Activated naive CD4-positive, alpha-beta T cell treated with Interleukin-2 at 50 U/mL for 16 hours (primary cell): Measurements from ENCODE around the gene ZNF84.
A peak's percentile ranks its signal among the peaks of the same experiment; 100 is the strongest.

Experiments used
- DNase-seq: peaks from one replicate; pipeline ENCODE4 v3.0.0-alpha.2; 2020

ZNF84 gene

DNA sequence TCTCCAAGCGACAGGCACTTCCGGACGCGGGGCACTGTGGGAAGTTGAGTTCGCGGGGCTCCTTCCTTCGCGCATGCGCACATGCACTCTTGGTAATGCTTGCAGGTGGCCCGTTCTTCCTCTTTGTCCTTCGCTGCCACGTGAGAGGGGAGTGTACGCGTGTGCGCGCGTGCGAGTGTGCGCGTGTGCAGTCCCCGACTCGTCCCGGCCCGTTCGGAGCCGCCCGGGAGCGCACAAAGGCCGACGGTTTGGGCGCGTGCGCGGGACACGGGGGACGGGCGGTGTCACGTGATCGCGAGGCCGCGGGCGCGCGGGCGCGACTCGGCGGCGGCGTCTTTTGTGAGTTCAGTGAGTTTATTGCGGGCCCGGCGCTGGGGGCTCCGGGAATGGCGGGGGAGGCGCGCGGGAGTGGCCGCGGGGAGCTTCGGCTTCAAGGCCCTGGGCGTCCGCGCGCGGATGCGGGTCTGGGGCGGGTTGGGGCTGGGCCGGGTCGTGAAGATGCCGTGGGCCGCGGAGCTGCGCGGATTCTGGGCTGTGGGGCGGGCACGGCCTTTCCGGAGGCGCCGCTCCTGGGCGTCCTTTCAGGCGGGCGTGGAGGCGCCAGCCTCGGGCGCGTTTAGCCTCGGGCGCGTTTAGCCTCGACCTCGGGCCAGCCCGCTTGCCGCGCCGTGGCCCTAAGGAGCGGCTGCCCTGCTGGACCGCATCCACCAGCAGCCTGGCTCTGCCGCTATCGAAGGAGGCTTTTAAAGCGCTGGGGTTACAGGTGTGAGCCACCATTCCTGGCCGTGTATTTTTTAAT is at the start of gene ZNF84:
Gene ZNF84, plus strand, starts transcription at position 303 of the 799 bp plus-strand sequence. CDS start 3,959 bp downstream, outside the sequence.
- peak; percentile 98 for DNase-seq

DNA sequence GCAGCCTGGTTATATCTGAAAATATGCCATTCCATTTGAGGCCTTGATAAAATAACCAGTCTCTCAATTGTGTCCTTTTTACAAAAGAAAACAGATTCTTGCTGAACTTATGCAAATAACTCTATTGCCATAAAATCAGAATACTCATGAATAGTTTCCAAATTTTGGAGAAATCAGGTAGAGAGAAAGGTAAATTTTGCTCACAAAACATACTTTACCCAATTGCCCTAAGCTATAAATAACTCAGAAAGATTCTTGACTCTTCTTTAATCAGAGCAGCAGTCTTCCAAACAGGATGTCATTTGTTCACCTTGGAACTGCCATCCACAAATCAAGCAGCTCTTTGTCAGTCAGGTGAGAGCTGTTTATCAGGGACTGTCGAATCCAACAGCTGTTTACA is 38.6 kb upstream of the ZNF84 start:
- DNase-seq, result no peak

DNA sequence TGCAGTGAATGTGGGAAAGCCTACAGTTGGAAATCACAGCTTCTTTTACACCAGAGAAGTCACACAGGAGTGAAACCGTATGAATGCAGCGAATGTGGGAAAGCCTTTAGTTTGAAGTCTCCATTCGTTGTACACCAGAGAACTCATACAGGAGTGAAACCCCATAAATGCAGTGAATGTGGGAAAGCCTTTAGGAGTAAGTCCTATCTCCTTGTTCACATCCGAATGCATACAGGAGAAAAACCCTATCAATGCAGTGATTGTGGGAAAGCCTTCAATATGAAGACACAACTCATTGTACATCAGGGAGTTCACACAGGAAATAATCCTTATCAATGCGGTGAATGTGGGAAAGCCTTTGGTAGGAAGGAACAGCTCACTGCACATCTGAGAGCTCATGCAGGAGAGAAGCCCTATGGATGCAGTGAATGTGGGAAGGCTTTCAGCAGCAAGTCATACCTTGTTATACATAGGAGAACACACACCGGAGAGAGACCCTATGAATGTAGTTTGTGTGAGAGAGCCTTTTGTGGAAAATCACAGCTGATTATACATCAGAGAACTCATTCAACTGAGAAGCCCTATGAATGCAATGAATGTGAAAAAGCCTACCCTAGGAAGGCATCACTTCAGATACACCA is 26.5 kb upstream of the ZNF84 start:
- no peak for DNase-seq

DNA sequence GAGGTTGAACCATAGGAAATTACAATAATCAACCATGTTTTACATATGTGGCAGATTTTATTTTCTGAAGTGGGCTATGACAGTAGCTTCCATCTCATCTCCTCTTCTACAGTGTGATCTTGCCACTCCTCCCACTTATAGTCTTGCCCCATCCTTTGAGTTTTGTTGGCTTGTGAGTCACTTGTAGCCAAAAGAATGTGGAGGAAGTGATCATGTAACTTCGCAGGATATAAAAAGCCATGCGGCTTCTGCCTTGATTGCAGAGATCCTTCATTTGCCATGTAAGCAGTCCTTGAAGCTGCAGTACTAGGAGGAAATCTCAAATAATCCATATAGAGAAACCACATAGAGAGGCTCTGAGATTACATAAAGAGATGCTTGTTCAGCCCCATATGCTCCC is 13.7 kb upstream of the ZNF84 start:
- no peak for DNase-seq

DNA sequence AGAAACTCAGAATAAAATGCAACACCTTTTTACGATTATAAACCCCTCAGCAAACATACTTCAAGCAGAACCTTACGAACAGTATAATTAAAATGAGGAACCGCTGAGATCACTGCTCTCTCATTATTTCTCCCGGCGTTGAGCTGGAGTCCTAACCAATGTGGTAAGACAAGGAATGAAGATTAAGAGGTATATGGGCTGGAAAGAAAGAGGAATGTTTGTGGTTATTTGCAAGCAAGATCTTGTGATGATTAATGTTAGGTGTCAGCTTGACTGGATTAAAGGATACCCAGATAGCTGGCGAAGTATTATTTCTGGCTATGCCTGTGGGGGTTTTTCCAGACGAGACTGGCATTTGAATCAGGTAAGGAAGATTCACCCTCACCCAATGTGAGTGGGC is 10.3 kb upstream of the ZNF84 start:
- no peak for DNase-seq

DNA sequence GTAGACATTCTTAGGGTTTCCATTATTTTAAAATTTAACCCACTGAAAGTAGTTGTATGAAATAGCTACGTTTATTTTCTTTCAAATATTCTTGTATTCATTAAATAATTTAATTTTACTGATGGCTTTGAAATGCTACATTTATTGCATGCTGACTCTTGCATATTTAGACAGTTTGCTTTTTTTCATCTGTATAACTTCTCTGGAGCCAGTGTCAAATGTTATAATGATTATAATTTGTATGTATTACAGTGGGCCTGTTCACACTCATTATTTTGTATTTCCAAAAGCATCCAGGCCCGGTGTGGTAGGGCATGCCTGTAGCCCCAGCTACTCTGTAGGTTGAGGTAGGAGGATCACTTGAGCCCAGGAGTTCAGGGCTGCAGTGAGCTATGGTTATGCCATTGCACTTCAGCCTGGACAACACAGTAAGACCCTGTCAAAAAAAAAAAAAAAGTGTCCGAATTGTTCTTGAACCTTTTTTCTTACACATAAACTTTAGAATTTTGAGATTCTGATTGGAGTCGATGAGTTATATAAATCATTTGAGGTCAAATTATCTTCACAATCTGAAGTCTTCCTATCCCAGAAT is 905 bp downstream of the ZNF84 start:
- no peak for DNase-seq

DNA sequence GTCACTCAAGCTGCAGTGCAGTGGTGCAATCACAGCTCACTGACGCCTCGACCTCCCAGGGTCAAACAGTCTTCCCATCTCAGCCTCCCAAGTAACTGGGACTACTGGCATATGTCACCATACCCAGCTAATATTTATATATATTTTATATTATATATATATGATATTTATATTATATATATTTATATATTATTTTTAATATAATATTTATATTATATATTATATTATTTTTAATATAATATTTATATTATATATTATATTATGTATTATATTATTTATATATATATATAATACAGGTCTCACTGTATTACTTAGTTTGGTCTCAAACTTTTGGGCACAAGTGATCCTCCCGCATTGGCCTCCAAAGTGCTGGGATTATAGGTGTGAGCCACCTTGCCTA is 9.4 kb downstream of the ZNF84 start:
- DNase-seq, result no peak

DNA sequence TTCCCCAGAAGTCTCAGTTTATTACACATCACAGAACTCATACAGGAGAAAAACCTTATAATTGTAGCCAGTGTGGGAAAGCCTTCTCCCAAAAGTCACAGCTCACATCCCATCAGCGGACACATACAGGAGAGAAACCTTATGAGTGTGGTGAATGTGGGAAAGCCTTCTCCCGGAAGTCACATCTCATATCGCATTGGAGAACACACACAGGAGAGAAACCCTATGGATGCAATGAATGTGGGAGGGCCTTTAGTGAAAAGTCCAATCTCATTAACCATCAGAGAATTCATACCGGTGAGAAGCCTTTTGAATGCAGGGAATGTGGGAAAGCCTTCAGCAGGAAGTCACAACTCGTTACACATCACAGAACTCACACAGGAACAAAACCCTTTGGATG is 20.1 kb downstream of the ZNF84 start:
- DNase-seq, result no peak

DNA sequence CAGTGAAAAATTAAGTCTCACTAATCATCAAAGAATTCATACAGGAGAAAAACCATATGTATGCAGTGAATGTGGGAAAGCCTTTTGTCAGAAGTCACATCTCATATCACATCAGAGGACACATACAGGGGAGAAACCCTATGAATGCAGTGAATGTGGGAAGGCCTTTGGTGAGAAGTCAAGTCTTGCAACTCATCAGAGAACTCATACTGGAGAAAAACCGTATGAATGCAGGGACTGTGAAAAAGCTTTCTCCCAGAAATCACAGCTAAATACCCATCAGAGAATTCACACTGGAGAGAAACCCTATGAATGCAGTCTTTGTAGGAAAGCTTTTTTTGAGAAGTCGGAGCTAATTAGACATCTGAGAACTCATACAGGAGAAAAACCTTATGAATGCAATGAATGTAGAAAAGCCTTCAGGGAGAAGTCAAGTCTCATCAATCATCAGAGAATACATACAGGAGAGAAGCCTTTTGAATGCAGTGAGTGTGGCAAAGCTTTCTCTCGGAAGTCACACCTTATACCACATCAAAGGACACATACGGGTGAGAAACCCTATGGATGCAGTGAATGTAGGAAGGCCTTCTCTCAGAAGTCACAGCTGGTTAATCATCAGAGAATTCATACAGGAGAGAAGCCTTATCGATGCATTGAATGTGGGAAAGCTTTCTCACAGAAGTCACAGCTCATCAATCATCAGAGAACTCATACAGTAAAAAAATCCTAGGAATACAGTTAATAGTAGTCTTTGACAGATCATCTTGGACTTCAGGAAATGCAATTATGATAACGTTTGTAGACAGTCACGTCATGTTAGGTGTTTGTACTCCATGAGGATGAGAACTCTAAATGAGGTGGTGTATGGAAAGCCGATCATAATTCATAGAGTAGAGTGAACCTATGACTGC is 21.1 kb downstream of the ZNF84 start:
- no peak for DNase-seq

DNA sequence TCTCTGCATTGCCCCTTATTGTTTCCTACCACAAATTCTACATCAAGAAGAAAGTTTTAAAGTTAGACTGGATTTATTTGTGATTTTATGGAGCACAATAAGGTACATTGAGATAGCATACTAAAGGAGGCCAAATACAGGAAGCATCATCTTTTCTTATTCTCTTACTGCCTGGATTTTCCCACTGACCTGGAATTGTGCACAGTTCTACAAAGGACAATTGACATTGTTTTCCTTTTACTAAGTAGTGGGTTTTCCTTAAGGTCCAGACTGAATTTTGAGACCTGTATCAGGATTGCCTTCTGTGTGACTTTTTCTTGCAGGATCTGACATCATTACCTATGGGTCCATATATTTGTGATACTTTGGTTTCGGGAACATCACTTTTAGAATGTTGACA is 24.6 kb downstream of the ZNF84 start:
- no peak for DNase-seq

DNA sequence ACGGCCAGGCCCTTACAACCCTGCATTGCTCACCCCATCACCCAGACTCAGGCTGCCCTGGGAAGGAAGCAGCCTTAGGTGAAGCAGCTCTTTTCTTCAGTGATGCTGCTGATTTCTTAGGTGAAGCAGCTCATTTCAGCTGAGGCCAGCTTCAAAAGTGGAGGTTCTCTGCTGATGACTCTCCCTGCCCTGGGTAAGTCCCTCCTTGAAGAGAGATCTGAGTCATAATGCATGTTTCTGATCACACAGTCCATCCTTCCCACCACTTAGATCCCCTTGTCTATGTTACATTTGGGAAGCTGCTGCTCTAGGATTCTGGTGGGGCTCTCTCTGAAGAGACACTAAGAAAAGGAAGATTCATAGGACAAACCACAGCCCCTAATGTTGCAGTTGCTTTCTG is 26.2 kb downstream of the ZNF84 start:
- DNase-seq, result no peak

DNA sequence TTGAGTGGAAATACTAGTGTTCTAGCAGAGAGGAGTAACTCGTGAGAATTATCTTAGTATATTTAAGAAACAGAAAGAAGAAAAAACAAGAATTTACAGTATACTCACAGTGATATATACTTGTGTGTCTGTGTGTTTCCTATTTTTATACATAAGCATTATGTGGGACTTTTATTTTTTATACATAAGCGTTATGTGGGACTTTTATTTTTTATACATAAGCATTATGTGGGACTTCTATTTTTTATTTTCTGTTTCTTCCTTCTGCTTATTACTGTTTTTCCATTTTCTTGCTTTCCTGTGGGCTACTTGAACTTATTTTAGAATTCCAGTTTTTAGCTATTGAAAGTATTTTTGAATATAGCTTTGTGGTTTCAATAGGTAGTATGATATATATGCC is 36.5 kb downstream of the ZNF84 start:
- no peak for DNase-seq

DNA sequence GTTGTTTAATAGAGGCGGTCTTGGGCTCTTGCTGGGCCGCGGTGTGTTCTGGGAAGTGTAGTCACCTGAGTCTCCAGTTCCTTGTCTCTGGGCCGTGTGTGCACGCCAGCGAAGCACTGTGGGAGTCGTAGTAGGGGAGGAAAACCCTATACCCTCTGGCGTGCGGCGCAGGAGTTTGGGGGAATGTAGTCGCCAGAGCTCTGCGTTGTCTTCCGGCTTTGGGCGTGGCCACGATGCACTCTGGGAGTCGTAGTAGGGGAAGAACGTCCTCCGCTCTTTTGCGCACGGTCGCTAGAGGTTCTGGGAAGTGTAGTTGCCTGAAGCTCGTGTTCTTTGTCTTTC is 42.7 kb downstream of the ZNF84 start:
- peak; percentile 97 for DNase-seq

DNA sequence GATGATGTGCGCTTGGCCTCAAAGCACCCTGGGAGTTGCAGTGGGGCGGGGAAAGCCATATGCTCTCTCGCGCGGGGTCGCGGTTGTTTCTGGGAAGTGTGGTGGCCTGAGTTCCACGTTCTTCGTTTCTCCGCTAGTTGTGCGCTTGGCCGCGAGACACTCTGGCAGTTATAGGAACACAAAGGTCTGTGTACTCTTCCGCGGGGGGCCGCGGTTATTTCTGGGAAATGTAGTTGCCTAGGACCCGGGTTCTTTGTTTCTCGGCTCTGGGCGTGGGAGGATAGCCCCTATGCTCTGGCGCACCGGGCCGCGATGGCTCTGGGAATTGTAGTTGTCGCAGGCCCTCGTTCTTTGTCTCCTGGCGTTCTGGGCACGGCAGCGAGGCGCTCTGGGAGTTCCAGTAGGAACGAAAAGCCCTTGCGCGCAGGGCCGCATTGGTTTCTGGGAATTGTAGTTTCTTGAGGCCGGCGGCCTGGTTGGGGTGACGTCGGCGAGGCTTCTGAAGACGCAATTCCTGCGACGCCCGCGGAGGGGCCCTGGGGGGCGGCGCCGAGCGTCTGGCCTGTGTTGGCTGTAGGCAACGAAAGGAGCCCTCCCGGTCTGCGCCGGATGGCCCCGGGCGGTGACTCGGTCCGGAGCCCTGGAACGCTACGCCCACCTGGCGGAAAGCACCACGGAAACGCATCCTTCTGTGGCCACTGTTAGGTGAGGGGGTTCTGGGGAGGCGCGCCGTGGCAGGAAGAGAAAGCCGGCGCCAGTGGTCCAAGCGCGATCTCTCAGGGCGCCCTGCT is 43.3 kb downstream of the ZNF84 start, which contains the start of gene ZNF140:
Gene ZNF140, plus strand, starts transcription at position 556 of the 791 bp plus-strand sequence. CDS start 398 bp downstream, outside the sequence.
- DNase-seq, result peak; percentile 95

DNA sequence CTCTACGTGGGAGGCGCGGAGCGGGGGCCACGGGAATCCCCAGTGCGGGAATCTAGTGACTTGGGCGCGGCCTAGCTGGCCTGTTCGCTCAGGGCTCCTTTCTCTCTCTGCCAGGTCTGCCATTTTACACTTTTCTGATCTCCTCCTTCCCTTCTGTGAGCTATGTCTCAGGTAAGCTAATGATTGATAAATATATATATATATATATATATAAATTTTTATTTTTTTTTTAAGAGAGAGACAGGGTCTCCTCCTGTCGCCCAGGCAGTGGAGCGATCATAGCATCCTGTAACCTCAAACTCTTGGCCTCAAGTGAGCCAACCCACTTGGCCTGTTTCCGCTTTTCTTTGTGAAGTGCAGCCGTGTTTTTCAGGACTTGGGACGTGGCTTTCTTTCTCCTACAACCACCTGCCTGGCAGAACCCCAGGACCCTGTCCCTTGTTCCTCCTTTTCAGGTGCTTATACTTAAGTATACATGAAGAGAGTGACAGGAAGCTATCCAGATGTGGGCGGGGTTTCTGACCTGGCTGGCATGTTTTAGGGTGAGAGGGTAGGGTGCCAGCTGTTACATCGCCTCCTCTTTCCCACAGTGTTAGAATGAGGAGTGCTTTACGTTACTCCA is 44.0 kb downstream of the ZNF84 start:
- no peak for DNase-seq

DNA sequence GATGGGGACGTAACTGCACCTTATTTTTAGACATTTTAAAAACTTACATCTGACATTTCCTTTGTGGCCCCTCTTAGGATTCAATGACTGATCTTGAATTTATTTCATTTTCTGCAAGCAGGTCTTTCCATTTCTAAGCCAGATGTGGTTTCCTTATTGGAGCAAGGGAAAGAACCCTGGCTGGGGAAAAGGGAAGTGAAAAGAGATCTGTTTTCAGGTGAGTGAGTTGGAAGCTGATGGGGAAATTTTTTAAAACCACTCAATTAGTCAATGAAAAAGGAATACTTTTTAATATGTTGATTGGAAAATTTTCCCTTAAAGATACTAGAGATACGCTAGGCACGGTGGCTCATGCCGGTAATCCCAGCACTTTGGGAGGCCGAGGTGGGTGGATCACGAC is 46.0 kb downstream of the ZNF84 start:
- DNase-seq, result no peak

DNA sequence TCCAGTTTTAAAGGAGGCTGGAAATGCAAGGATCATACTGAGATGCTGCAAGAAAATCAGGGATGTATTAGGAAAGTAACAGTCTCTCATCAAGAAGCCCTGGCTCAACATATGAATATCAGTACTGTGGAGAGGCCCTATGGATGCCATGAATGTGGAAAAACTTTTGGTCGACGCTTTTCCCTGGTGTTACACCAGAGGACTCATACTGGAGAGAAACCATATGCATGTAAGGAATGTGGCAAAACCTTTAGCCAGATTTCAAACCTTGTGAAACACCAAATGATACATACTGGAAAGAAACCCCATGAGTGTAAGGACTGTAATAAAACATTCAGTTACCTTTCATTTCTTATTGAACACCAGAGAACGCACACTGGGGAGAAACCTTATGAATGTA is 68.3 kb downstream of the ZNF84 start:
- DNase-seq, result no peak

DNA sequence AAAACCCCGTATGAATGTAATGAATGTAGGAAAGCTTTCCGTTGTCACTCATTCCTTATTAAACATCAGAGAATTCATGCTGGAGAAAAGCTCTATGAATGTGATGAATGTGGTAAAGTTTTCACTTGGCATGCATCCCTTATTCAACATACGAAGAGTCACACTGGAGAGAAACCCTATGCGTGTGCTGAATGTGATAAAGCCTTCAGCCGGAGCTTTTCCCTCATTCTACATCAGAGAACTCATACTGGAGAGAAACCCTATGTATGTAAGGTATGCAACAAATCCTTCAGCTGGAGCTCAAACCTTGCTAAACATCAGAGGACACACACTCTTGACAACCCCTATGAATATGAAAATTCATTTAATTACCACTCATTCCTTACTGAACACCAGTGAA is 68.9 kb downstream of the ZNF84 start:
- no peak for DNase-seq

DNA sequence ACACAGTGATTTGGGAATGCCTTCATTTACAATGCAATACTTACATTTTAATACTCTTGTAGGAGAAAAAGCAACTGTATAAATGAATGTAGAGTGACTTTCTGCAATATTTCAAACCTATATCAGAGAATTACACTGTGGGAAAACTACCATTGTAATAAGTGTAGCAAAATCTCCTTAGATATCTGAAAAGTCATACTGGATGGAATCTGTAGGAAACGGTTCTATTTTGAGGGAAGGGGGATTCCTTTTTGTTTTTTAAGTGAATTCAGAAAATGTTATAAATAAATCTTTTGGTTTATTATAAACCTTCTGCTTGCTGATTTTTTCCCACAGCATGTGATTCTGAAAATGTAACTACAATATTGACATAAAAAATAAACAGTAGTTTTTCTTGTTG is 69.8 kb downstream of the ZNF84 start:
- DNase-seq, result no peak

DNA sequence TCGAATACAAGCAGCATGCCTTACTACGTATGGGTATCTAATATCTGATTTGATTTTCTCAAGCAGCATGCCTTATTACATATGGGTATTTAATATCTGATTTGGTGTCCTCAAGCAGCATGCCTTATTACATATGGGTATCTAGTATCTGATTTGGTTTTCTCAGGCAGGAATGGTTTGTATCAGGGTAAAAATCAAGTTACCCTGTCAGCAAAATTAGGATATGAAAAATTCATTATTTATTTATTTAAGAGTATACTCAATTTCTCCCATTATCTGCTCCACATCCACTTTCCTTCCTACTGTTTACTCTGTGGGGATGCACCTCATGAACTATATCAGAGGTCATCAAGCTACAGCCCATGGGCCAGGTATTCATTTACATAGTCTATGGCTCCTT is 70.8 kb downstream of the ZNF84 start:
- no peak for DNase-seq
